ENCODE measurements around the gene DVL1.
A peak's percentile ranks its signal among the peaks of the same experiment; 100 is the strongest.

Gene DVL1

GRCh38 chr1:1309251-1310108, 39.7 kb downstream of the DVL1 start:
- DNase-seq, result peak; percentile 25

- DNase-seq, result peak; percentile 24
Observed at GRCh38 chr1:1308756-1309250, 40.4 kb downstream of the DVL1 start.

- DNase-seq, result peak; percentile 92
Observed at GRCh38 chr1:1307923-1308755, 41.1 kb downstream of the DVL1 start, which contains the start of the genes ACAP3 and PUSL1. Gene ACAP3, minus strand, starts transcription at chr1:1307930. Its CDS starts 115 bp downstream, at chr1:1307815. Gene PUSL1, plus strand, starts transcription at chr1:1308597. Its CDS starts 47 bp downstream, at chr1:1308644.

GRCh38 chr1:1307261-1307922, 41.8 kb downstream of the DVL1 start:
- peak; percentile 50 for DNase-seq

- DNase-seq, result no peak
Observed at GRCh38 chr1:1306661-1307260, 42.5 kb downstream of the DVL1 start.

- DNase-seq, result peak; percentile 55
Observed at GRCh38 chr1:1306070-1306660, 43.1 kb downstream of the DVL1 start.

GRCh38 chr1:1305300-1306069, 43.7 kb downstream of the DVL1 start:
- peak; percentile 86 for DNase-seq

GRCh38 chr1:1304331-1305299, 44.6 kb downstream of the DVL1 start:
- peak; percentile 92 for DNase-seq

- DNase-seq, result no peak
Observed at GRCh38 chr1:1303736-1304135, 45.5 kb downstream of the DVL1 start.

- DNase-seq, result no peak
Observed at GRCh38 chr1:1302951-1303509, 46.2 kb downstream of the DVL1 start.

- DNase-seq, result no peak
Observed at GRCh38 chr1:1302006-1302430, 47.2 kb downstream of the DVL1 start.

- no peak for DNase-seq
Observed at GRCh38 chr1:1300352-1300739, 48.9 kb downstream of the DVL1 start.

- no peak for DNase-seq
Observed at GRCh38 chr1:1299686-1300351, 49.4 kb downstream of the DVL1 start.

GRCh38 chr1:1298861-1299685, 50.1 kb downstream of the DVL1 start:
- DNase-seq, result no peak

- DNase-seq, result no peak
Observed at GRCh38 chr1:1297802-1298424, 51.3 kb downstream of the DVL1 start.

- no peak for DNase-seq
Observed at GRCh38 chr1:1296070-1297061, 52.9 kb downstream of the DVL1 start.

Data from EL (cell line).